Skin of body (tissue), 2 donors: ENCODE measurements around the gene PPP2R2C. TPM values are rescaled to one million over a fixed set of nuclear protein-coding genes. Genes with fewer than 3 reads are reported as not detected.

ENCODE experiments used
- DNase-seq: peaks from one replicate; lab custom pipeline; 2025; lab: John Stamatoyannopoulos, UW
- total RNA-seq: library from RNA; depleted of rRNA; stranded (reverse); fragments of >200 nt; gene quantifications from one replicate; pipeline ENCODE4 v1.2.3, GENCODE V29; 2014

The PPP2R2C gene
- total RNA-seq, 1 donor from 2014 or later: 3.0 TPM

GRCh38 chr4:6383009-6383404 lies 89.4 kb downstream of the PPP2R2C start:
- DNase-seq: no peak

DNA sequence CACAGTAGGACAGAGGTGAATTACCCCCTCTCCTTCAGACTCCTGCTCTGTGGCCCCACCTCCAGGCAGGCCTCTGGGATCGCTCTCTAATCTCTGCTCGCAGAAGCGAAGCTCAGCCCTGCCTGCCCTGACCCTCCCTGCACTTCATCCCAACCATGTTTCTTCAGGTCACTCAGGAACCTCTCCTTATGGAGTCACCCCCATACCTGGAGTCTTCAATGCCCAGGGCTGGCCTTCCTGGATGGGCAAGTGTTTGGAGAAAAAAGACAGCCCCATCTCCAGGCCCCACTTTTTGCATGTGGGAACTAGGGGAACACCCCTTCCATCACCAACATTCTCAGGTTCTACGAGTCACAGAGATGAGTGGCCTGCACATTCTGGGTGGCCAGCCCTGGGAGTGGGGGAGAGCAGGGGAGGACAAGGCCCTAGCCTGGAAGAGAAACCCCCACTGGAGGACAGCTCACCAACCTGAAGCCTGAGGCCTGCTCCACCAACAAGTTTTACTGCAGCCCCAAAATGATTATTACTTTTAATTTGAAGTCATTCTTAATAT lies 90.8 kb downstream of the PPP2R2C start:
- no peak for DNase-seq

DNA sequence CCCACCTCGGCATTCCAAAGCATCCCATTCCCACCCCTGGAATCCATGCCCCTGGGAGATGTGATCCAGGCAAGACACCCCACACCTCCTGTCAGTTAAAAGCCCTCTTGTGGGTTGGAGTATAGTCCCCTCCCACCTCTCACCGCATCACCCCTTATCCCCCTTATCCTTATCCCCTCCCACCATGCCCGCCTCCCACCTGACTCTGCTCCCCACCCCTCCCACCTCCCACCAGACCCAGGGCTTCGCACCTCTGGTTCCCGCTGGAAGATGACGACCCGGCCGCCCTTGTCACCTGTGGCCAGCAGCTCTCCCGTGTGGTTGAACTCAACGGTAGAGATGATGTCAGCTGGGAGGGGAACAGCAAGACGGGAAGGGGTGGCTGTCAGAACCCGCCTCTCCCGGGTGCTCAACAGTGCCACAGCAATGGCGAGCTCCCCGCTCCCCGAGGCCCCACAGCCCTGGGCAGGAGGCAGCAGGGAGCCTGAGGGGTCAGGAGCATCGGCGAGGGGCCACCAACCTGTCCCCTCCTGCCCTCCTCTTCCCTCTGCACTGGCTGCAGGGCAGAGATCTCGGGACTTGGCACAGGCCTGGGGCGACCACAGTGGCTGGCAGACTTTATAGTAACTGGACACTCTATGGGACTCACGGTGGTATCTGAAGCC lies 91.5 kb downstream of the PPP2R2C start:
- DNase-seq: no peak

GRCh38 chr4:6379767-6380745 lies 92.4 kb downstream of the PPP2R2C start:
- DNase-seq: no peak

- no peak for DNase-seq
Measured at GRCh38 chr4:6378493-6379445, 93.6 kb downstream of the PPP2R2C start.

GRCh38 chr4:6377626-6378492 lies 94.6 kb downstream of the PPP2R2C start:
- DNase-seq: no peak

GRCh38 chr4:6375620-6376295 lies 96.7 kb downstream of the PPP2R2C start:
- DNase-seq: no peak

- no peak for DNase-seq
Measured at GRCh38 chr4:6374575-6374974, 97.8 kb downstream of the PPP2R2C start.

DNA sequence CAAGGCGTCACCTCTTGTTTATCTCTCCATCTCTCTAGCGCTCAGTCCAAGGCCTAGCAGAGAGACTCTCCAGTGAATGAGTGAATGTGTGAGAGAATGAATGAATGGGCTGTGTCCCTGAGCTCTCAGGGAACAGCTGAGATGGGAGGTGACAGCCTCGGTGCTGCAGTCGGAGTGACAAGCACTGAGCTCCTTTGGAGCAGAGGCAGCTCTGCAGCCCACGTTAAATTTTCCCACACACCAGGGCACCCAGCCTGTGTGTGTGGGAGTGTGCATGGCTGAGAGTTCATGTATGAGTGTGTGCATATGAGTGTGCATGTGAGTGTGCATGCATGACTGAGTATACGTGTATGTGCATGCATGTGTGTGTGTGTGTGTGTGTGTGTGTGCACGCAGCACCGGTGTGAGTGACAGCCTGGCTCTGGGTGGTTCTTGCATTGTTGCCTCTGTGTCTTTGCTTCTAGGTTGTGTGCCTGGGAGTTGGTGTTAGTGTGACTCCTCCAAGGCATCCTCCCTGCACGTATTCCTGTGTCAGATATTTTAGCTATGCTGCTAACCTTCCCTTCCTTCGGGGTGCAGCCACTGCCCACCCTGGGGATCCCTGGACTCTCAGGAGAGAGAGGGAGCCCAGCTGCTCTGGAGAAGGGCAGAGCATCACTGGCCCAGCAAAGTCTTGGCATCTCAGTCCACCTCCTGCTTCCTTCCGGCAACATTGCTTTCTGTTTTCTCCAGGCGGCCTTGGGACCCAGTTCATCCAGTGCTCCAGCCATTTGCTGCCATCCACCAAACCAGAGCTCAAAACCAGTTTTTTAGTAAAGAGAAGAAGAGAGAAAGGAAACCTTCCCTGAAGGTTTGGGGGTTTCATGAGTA lies 98.6 kb downstream of the PPP2R2C start:
- no peak for DNase-seq

DNA sequence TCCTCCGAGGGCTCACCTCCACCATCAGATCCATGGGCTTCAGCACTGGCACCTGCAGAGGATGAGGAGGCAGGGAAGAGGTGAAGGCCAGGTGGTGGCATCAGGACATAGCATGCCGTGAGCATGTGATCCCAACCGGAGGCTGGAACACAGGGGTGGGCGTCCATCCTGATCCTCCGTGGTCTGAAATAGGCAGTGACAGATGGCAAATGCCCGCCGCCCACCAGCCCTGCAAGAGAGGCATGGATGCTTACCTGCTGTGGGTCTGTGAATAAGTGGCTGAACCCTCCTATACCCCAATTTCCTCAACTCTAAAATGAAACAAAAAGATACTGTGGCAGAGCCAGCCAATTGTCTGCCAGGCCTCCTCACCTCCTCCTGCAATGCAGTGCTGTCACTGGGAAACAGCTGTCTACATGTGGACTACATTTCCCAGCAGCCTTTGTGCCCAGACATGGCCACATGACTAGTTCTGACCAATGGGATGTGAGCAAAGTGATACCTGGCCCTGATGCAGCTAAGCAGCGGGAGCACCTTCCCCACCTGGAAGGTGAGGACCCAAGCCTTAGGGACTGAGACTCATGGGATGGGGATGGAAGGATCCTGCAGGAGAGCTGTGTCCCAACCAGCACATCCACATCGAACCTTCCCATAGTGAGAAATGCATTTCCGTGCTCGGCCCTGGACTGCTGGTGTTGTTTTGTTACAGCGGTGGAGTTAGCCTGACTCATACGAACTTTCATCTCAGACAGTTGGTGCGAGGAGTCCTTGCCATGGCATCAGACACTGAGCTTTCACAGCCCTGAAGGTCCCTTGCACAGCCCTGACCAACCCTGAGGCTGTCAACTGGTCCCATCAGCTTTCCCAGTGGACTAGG lies 99.5 kb downstream of the PPP2R2C start:
- no peak for DNase-seq

- no peak for DNase-seq
Measured at GRCh38 chr4:6371812-6372211, 100.6 kb downstream of the PPP2R2C start.

GRCh38 chr4:6371271-6371670 lies 101.1 kb downstream of the PPP2R2C start:
- DNase-seq: no peak

GRCh38 chr4:6369924-6370645 lies 102.3 kb downstream of the PPP2R2C start:
- DNase-seq: no peak

DNA sequence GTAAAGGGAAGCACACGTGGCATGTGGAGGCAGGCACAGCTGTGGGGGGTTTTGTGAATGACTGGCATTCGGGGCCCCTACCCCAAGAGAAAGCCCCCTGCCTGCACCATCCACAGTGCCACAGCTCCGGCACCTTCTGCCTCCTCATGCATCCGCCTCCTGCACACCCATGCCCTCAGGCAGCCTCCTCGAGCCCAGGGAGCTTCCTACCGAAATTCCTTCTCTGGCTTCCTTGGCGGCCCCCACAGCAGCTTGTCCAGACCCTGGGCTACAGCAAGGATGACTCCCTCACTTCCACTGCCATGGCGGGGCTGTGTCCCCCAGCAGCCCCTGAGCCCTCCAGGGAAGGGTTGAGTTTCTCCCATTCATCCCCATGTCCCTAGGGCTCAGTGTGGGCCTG lies 102.9 kb downstream of the PPP2R2C start:
- no peak for DNase-seq

DNA sequence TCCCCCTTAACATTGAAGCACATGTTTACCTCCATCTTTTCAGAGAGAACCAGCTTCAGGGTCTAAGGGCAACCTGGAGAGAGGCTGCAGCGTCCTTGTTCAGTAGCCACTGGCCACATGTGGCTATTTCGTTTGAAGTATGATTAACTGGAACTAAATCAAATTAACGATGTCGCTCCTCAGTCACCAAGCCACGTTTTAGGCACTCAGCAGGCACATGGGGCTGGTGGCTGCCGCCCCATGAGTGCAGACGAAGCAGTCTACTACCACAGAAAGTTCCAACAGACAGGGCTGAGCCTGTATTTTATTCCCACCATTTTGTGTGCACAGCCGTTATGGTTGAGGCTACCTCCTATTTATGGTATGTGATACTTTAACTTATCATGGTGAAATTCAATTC lies 103.4 kb downstream of the PPP2R2C start:
- DNase-seq: no peak

GRCh38 chr4:6368601-6369000 lies 103.8 kb downstream of the PPP2R2C start:
- DNase-seq: no peak

- no peak for DNase-seq
Measured at GRCh38 chr4:6368096-6368495, 104.3 kb downstream of the PPP2R2C start.
